ENCODE data around the gene ZNF644.

Gene ZNF644

GRCh38 chr1:90963651-90964050 is 58.2 kb downstream of the ZNF644 start:
- H3K9ac ChIP-seq (ENCODE audit: low read depth in 1 of 2, low read length in 2 of 2) = no peak overlapping the region
- no peaks in the 10 kb centered on the region for H3K9me3 ChIP-seq (ENCODE audit: control insufficient read depth in 2 of 2, low read length in 2 of 2)

GRCh38 chr1:90963236-90963635 is 58.6 kb downstream of the ZNF644 start:
- no peaks in the 10 kb centered on the region for H3K36me3 ChIP-seq (ENCODE audit: control insufficient read depth in 2 of 2, insufficient read depth in 2 of 2, low read length in 2 of 2)
- no peak overlapping the region for H3K9ac ChIP-seq (ENCODE audit: low read depth in 1 of 2, low read length in 2 of 2)
- H3K9me3 ChIP-seq (ENCODE audit: control insufficient read depth in 2 of 2, low read length in 2 of 2) = no peaks in the 10 kb centered on the region
- no peaks in the 10 kb centered on the region for H3K4me1 ChIP-seq (ENCODE audit: control insufficient read depth in 2 of 2, insufficient read depth in 2 of 2, low read length in 2 of 2)
- no peak overlapping the region for H3K4me3 ChIP-seq (ENCODE audit: low read length in 2 of 2)
- H3K27me3 ChIP-seq (ENCODE audit: control insufficient read depth in 2 of 2, insufficient read depth in 2 of 2, low read length in 2 of 2) = no peaks in the 10 kb centered on the region
- H3K27ac ChIP-seq (ENCODE audit: low read depth in 2 of 2, low read length in 2 of 2) = no peak overlapping the region

More at GRCh38 chr1:90963651-90964050, 58.2 kb downstream of the ZNF644 start:
- Histone ChIP-seq H3K36me3 (ENCODE audit: control insufficient read depth in 2 of 2, insufficient read depth in 2 of 2, low read length in 2 of 2) (no peaks in the 10 kb centered on the region), H3K4me3 (ENCODE audit: low read length in 2 of 2) (no peak overlapping the region), H3K27me3 (ENCODE audit: control insufficient read depth in 2 of 2, insufficient read depth in 2 of 2, low read length in 2 of 2) (no peaks in the 10 kb centered on the region), H3K27ac (ENCODE audit: low read depth in 2 of 2, low read length in 2 of 2) (no peak overlapping the region), H3K4me1 (ENCODE audit: control insufficient read depth in 2 of 2, insufficient read depth in 2 of 2, low read length in 2 of 2) (no peaks in the 10 kb centered on the region)

- no peak overlapping the region for H3K9ac ChIP-seq (ENCODE audit: low read depth in 1 of 2, low read length in 2 of 2)
- no peaks in the 10 kb centered on the region for H3K4me1 ChIP-seq (ENCODE audit: control insufficient read depth in 2 of 2, insufficient read depth in 2 of 2, low read length in 2 of 2)
- H3K27ac ChIP-seq (ENCODE audit: low read depth in 2 of 2, low read length in 2 of 2) = no peak overlapping the region
- no peaks in the 10 kb centered on the region for H3K9me3 ChIP-seq (ENCODE audit: control insufficient read depth in 2 of 2, low read length in 2 of 2)
- no peaks in the 10 kb centered on the region for H3K27me3 ChIP-seq (ENCODE audit: control insufficient read depth in 2 of 2, insufficient read depth in 2 of 2, low read length in 2 of 2)
- H3K4me3 ChIP-seq (ENCODE audit: low read length in 2 of 2) = no peak overlapping the region
- H3K36me3 ChIP-seq (ENCODE audit: control insufficient read depth in 2 of 2, insufficient read depth in 2 of 2, low read length in 2 of 2) = peaks cover 0 to 2% of the 10 kb centered on the region in 2 donors
These were observed 62.3 kb downstream of the ZNF644 start for GRCh38 chr1:90959352-90960206.

- H3K4me1 ChIP-seq (ENCODE audit: control insufficient read depth in 2 of 2, insufficient read depth in 2 of 2, low read length in 2 of 2) = no peaks in the 10 kb centered on the region
- H3K9me3 ChIP-seq (ENCODE audit: control insufficient read depth in 2 of 2, low read length in 2 of 2) = no peaks in the 10 kb centered on the region
- no peak overlapping the region for H3K27ac ChIP-seq (ENCODE audit: low read depth in 2 of 2, low read length in 2 of 2)
- H3K9ac ChIP-seq (ENCODE audit: low read depth in 1 of 2, low read length in 2 of 2) = no peak overlapping the region
- H3K27me3 ChIP-seq (ENCODE audit: control insufficient read depth in 2 of 2, insufficient read depth in 2 of 2, low read length in 2 of 2) = no peaks in the 10 kb centered on the region
- no peak overlapping the region for H3K4me3 ChIP-seq (ENCODE audit: low read length in 2 of 2)
- peaks cover 0 to 2% of the 10 kb centered on the region in 2 donors for H3K36me3 ChIP-seq (ENCODE audit: control insufficient read depth in 2 of 2, insufficient read depth in 2 of 2, low read length in 2 of 2)
These were observed 64.3 kb downstream of the ZNF644 start for GRCh38 chr1:90957497-90957896.

GRCh38 chr1:90955769-90956168 is 66.1 kb downstream of the ZNF644 start:
- H3K27ac ChIP-seq (ENCODE audit: low read depth in 2 of 2, low read length in 2 of 2) = no peak overlapping the region
- no peaks in the 10 kb centered on the region for H3K4me1 ChIP-seq (ENCODE audit: control insufficient read depth in 2 of 2, insufficient read depth in 2 of 2, low read length in 2 of 2)
- H3K9me3 ChIP-seq (ENCODE audit: control insufficient read depth in 2 of 2, low read length in 2 of 2) = no peaks in the 10 kb centered on the region
- no peak overlapping the region for H3K4me3 ChIP-seq (ENCODE audit: low read length in 2 of 2)
- no peaks in the 10 kb centered on the region for H3K27me3 ChIP-seq (ENCODE audit: control insufficient read depth in 2 of 2, insufficient read depth in 2 of 2, low read length in 2 of 2)
- peaks cover 0 to 2% of the 10 kb centered on the region in 2 donors for H3K36me3 ChIP-seq (ENCODE audit: control insufficient read depth in 2 of 2, insufficient read depth in 2 of 2, low read length in 2 of 2)
- no peak overlapping the region for H3K9ac ChIP-seq (ENCODE audit: low read depth in 1 of 2, low read length in 2 of 2)

GRCh38 chr1:90952906-90953305 is 68.9 kb downstream of the ZNF644 start:
- no peak overlapping the region for H3K9ac ChIP-seq (ENCODE audit: low read depth in 1 of 2, low read length in 2 of 2)
- H3K9me3 ChIP-seq (ENCODE audit: control insufficient read depth in 2 of 2, low read length in 2 of 2) = no peaks in the 10 kb centered on the region
- H3K4me3 ChIP-seq (ENCODE audit: low read length in 2 of 2) = no peak overlapping the region
- peaks cover 0 to 2% of the 10 kb centered on the region in 2 donors for H3K36me3 ChIP-seq (ENCODE audit: control insufficient read depth in 2 of 2, insufficient read depth in 2 of 2, low read length in 2 of 2)
- H3K27me3 ChIP-seq (ENCODE audit: control insufficient read depth in 2 of 2, insufficient read depth in 2 of 2, low read length in 2 of 2) = no peaks in the 10 kb centered on the region
- no peaks in the 10 kb centered on the region for H3K4me1 ChIP-seq (ENCODE audit: control insufficient read depth in 2 of 2, insufficient read depth in 2 of 2, low read length in 2 of 2)
- no peak overlapping the region for H3K27ac ChIP-seq (ENCODE audit: low read depth in 2 of 2, low read length in 2 of 2)

GRCh38 chr1:90951009-90951408 is 70.8 kb downstream of the ZNF644 start:
- H3K4me3 ChIP-seq (ENCODE audit: low read length in 2 of 2) = no peak overlapping the region

GRCh38 chr1:90948301-90948700 is 73.5 kb downstream of the ZNF644 start:
- Histone ChIP-seq H3K36me3 (ENCODE audit: control insufficient read depth in 2 of 2, insufficient read depth in 2 of 2, low read length in 2 of 2) (no peaks in the 10 kb centered on the region), H3K27ac (ENCODE audit: low read depth in 2 of 2, low read length in 2 of 2) (no peak overlapping the region), H3K4me3 (ENCODE audit: low read length in 2 of 2) (no peak overlapping the region), H3K27me3 (ENCODE audit: control insufficient read depth in 2 of 2, insufficient read depth in 2 of 2, low read length in 2 of 2) (no peaks in the 10 kb centered on the region), H3K4me1 (ENCODE audit: control insufficient read depth in 2 of 2, insufficient read depth in 2 of 2, low read length in 2 of 2) (no peaks in the 10 kb centered on the region), H3K9me3 (ENCODE audit: control insufficient read depth in 2 of 2, low read length in 2 of 2) (no peaks in the 10 kb centered on the region), H3K9ac (ENCODE audit: low read depth in 1 of 2, low read length in 2 of 2) (no peak overlapping the region)

More at GRCh38 chr1:90951009-90951408, 70.8 kb downstream of the ZNF644 start:
- Histone ChIP-seq H3K4me1 (ENCODE audit: control insufficient read depth in 2 of 2, insufficient read depth in 2 of 2, low read length in 2 of 2) (no peaks in the 10 kb centered on the region), H3K36me3 (ENCODE audit: control insufficient read depth in 2 of 2, insufficient read depth in 2 of 2, low read length in 2 of 2) (peaks cover 0 to 2% of the 10 kb centered on the region in 2 donors), H3K9ac (ENCODE audit: low read depth in 1 of 2, low read length in 2 of 2) (no peak overlapping the region), H3K27me3 (ENCODE audit: control insufficient read depth in 2 of 2, insufficient read depth in 2 of 2, low read length in 2 of 2) (no peaks in the 10 kb centered on the region), H3K9me3 (ENCODE audit: control insufficient read depth in 2 of 2, low read length in 2 of 2) (no peaks in the 10 kb centered on the region), H3K27ac (ENCODE audit: low read depth in 2 of 2, low read length in 2 of 2) (no peak overlapping the region)

GRCh38 chr1:90946630-90947029 is 75.2 kb downstream of the ZNF644 start:
- no peaks in the 10 kb centered on the region for H3K4me1 ChIP-seq (ENCODE audit: control insufficient read depth in 2 of 2, insufficient read depth in 2 of 2, low read length in 2 of 2)
- H3K36me3 ChIP-seq (ENCODE audit: control insufficient read depth in 2 of 2, insufficient read depth in 2 of 2, low read length in 2 of 2) = no peaks in the 10 kb centered on the region
- H3K27ac ChIP-seq (ENCODE audit: low read depth in 2 of 2, low read length in 2 of 2) = no peak overlapping the region
- no peaks in the 10 kb centered on the region for H3K9me3 ChIP-seq (ENCODE audit: control insufficient read depth in 2 of 2, low read length in 2 of 2)
- H3K27me3 ChIP-seq (ENCODE audit: control insufficient read depth in 2 of 2, insufficient read depth in 2 of 2, low read length in 2 of 2) = no peaks in the 10 kb centered on the region
- no peak overlapping the region for H3K4me3 ChIP-seq (ENCODE audit: low read length in 2 of 2)
- H3K9ac ChIP-seq (ENCODE audit: low read depth in 1 of 2, low read length in 2 of 2) = no peak overlapping the region

- Histone ChIP-seq H3K4me1 (ENCODE audit: control insufficient read depth in 2 of 2, insufficient read depth in 2 of 2, low read length in 2 of 2) (no peaks in the 10 kb centered on the region), H3K4me3 (ENCODE audit: low read length in 2 of 2) (no peak overlapping the region), H3K27ac (ENCODE audit: low read depth in 2 of 2, low read length in 2 of 2) (no peak overlapping the region), H3K27me3 (ENCODE audit: control insufficient read depth in 2 of 2, insufficient read depth in 2 of 2, low read length in 2 of 2) (no peaks in the 10 kb centered on the region), H3K36me3 (ENCODE audit: control insufficient read depth in 2 of 2, insufficient read depth in 2 of 2, low read length in 2 of 2) (peaks cover 4 to 6% of the 10 kb centered on the region in 2 donors), H3K9ac (ENCODE audit: low read depth in 1 of 2, low read length in 2 of 2) (no peak overlapping the region), H3K9me3 (ENCODE audit: control insufficient read depth in 2 of 2, low read length in 2 of 2) (no peaks in the 10 kb centered on the region)
These were observed 76.5 kb downstream of the ZNF644 start for GRCh38 chr1:90945287-90945686.
